DMS79 (cell line): ENCODE results near the gene SEMA3F.
"Not testable (repeated sequence)": the region's sequence is repeated elsewhere in the genome, so short reads cannot be mapped to it uniquely, and the experiment has no call there.

Source experiments
- DNase-seq: peaks from one replicate; lab custom pipeline; 2025; lab: John Stamatoyannopoulos, UW

SEMA3F gene

DNA sequence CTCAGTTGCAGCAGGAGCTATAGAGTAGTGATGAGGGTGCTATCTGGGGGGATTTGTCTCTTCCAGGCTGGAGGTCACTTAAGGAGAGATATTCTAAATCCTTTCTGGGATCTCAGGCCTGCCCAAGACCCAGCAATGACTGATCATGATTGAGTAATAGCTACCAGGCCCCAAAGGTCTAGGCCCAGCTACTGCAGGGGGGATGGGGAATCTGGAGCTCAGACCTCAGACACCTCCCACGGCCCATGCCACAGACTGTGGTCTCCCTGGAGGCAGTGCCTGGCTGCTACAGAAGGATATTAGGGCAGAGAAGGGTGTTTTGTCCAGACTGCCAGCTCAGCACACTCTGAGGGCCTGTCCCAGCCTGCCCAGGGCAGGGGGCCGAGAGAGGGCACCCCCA is 56.8 kb downstream of the SEMA3F start:
- DNase-seq, result no peak

DNA sequence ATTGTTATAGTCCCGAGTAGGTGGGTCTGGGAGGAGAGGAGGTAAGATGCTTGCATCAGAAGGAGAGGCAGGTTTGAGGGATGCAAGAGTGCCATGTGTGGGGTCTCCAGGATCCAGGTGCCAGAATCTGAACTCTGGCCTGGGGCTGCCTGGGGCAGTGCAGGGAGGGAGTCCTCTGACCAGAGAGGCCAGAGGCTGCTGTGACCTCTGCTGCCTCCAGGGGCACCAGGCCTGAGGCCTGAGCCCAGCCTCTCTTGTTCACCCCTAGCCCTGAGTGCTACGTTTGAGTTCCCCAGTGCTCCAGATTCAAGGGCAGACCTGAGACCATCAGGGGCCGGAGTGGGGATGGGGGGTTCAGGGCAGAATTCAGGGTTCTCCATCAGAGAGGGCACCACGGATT is 57.4 kb downstream of the SEMA3F start:
- DNase-seq, result no peak

DNA sequence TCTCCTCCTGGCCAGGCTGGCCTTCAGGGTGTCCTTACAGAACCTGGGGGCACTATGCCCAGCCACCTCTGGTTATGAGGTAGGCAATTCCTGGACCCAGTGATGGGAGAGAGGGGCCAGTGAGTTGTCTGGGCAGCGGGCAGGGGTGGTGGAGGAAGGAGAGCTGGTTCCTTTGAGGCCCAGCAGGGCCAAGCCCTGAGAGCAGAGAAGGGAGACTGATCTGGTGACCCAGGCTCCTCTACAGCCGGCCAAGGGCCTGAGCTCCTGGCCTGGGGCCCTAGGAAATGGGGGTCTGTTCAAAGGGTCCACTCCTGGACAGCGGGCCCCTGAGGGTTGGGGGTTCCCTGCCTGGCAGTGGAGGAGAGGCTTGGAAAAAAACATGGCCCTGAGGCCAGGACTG is 57.8 kb downstream of the SEMA3F start:
- DNase-seq, result no peak

DNA sequence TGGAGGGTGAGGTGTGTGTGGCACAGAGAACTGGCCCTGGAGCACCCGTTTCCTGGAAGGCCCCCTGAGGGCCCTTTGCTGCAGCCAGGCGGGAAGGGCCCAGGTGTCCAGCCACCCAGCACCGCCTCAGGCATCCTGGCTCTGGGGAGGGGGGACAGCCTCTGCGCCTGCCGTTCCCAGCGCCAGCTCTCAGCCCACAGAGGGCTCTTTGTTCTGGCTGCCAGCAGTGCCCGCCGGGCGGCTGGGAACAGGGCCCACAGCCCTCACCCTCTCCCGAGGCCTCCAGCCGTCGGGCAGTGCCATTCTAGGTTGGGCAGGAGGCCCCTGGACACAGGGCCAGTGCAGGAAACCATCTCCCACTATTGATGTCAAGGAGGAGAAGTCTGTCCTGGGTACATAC is 58.2 kb downstream of the SEMA3F start:
- no peak for DNase-seq

DNA sequence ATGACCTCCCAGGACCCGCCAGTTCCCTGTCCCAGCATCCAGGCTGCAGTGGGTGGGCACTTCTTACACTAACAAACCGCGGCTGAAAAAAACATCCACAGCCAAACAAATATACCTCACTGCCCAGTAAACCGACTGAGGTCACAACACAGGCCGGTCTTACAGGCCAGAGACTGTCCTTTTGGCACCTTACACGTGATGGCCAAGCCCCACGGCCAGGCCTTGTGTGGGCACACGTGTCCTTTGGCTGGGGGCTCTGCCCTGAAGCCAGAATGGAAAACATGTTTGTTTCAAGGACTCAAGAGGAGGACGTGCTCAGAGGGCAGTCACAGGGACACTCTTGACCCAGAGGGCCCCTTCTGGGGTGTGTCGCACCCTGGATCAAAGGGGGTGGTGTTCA is 59.7 kb downstream of the SEMA3F start:
- DNase-seq, result no peak

GRCh38 chr3:50215529-50215928 is 60.4 kb downstream of the SEMA3F start:
- DNase-seq, result no peak

- DNase-seq, result no peak
Observed at GRCh38 chr3:50217681-50218080, 62.6 kb downstream of the SEMA3F start.

DNA sequence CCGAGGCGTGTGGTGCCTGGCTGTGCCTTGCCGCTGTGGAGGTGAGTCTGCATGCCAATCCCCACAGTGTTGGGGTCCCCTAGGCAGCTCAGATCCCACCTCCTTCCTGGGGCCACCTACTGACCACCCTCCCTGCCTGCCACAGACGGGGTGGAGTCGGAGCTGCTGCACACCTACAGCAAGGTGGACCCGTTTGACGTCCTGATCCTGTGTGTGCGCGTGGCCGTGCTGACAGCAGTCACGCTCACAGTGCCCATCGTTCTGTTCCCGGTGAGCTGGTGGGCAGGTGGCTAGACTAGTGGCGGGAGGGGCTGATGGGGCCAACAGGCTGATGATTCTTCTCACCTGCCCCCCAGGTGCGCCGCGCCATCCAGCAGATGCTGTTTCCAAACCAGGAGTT is 63.3 kb downstream of the SEMA3F start:
- DNase-seq, result no peak

- DNase-seq, result no peak
Observed at GRCh38 chr3:50219285-50219684, 64.2 kb downstream of the SEMA3F start.

DNA sequence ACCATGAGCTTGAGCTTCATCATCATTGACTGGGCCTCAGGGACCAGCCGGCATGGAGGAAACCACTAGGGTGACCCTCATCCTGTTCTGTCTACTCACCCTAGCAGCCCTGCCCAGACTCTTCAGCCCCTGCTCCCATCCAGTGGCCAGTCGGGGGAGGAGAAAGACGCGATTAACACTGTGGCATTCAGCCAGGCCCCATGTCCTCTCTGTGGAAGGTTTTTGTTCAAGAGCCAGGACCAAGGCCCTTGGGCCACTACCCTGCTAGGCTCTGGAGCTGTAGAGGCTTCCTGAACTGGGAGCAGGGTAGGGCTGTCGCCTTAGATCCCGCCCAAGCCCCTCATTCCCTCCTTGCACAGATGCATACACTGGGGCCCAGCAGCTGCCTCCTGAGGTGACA is 65.0 kb downstream of the SEMA3F start:
- no peak for DNase-seq

- no peak for DNase-seq
Observed at GRCh38 chr3:50221051-50221410, 65.9 kb downstream of the SEMA3F start.

DNA sequence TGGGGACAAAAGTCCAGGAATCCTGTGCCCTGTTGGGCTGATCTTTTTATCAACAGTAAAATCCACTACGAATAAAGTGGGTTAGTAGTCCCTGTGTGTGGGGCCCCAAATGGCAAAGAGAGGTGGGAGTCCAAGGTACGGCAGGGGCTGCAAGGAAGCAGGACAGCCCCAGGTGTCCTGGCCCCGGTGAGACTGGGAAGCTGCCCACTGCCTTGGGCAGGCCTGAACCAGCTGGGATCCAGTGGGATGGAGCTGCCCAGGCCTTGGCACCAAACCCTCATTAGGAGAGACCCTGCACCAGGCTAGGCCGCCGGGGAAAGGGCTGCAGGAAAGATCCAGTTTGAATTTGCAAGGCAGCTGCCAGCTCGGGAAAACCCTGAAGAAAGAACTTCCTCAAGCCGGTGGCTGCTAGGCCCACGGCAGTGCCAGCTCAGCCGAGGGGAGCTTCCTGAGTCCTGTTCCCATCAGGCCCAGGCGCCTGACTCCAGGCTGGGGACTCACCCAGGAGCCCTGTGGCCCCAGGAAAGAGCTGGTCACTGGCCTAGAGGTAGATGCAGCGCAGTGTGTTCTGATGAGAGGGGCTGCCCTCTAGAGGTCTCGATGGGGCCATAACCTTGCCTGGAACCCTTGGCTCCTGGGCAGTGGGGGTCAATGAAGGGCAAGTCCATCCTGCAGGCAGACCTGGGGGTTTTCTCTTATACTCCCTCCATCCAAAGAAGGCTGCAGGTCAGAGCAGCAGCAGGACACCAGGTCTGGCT is 66.5 kb downstream of the SEMA3F start:
- DNase-seq, result no peak

DNA sequence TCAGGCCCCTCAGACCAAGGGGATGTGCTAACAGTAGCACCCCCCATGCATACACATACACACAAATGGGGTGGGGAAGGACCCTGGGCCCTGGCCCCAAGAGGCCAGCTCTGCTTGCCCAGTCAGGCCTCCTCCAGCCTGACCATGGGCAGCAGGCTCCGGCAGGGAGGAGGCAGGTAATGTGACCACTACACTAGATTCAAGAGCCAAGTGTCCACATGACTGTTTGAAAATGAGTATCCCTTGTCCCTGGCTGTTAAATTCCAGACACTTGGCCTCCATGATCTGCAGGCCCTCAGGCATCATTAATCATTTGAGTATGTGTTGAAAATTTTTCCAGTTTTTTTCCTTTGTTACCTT is 67.0 kb downstream of the SEMA3F start:
- DNase-seq, result no peak

DNA sequence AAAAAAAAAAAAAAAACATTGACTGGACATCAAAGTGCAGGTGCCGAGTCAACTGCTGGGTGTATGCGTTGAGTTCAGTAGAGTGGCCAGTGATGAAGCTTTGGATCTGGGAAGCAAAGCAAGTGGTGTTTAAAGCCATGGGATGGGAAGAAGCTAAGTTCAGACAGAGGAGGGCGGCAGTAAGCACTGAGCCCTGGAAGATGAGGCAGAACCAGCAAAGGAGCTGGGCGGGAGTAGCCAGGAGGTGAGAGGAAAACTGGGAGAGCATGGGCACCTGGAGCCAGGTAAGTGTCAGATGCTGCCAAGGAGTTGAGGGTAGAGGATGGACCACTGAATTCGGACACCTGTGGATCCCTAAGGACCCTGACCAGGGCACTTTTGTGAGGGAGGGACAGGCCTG is 69.5 kb downstream of the SEMA3F start:
- no peak for DNase-seq

DNA sequence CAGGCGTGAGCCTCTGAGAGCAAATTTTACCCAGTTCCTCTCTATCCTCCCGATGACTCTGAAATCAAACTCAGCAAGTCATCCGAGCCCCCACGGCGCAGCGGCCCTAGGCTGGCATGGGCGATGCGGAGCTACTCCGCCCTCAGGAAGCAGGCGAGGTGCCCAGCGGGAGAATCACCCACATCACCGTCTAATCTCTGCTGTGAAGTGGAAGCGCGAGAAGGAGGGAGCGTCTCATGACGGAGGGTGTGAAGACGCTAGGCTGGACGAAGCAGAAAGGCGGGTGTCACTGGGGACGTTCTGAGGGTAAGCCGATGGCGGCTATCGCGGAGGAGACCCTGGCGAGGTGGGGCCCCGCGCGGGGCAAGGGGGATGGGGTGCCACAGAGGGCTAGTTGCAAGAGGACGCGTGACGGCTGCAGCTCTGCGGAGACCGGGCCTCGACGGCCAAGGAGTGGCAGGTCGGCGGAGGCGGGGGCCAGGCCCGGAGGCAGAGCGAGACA is 71.8 kb downstream of the SEMA3F start:
- peak; percentile 35 for DNase-seq

DNA sequence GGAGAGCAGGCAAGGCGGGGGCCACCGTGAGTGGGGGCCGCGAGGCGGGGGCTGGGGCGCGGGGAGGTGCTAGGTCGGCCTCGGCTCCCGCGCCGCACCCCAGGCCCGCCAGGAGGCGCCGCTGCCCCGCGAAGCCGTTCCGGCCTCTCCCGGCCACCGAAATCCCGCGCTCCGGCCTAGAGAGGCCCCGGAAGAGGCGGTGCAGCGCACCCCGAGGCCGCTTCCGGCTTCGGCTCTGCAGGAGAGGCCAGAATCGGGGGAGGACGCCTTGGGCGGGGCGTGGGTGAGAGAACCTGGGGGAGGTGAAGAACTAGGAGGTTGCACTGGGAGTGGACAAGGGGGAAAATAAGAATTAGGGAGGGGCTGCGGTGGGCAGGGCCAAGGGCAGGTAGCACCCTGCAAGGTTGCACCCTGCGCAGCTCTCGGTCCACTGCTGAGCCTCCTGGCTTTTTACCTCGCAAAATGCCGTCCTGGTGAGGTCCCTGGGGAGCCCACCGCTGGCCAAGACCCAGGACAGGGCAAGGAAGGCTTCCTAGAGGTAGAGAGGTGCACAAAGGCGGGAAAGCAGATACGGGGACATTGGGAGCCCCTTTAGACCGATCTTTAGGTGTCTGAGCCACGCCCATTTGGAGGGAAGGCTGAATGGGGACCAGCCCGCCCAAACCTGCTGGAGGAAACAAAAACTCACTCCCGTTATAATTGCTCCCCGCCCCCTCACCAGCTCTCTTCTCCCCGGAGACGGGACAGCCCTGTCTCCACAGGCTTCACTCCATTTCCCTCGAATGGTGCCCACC is 72.5 kb downstream of the SEMA3F start:
- peak; percentile 79 for DNase-seq

GRCh38 chr3:50228184-50228763 is 73.2 kb downstream of the SEMA3F start:
- DNase-seq, result not testable (repeated sequence)

DNA sequence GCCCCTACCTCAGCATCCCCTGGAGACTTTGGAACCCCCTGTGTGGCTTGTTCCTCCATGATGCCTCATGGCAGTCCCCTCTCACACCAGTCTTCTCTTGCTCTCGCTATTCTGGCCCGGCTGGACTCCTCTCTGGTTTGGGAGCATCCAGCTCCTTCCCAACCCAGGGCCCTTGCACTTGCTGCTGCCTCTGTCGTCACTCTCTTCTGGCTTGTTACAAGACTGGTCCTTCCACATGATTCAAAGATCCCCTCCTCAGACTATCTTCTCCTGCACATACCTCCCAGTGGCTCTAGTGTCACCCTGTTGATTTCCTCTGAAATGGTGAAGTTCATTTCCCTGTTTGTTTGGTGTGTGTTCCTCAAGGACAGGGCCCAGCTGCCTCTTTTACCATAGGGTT is 74.4 kb downstream of the SEMA3F start:
- no peak for DNase-seq

GRCh38 chr3:50230104-50230793 is 75.1 kb downstream of the SEMA3F start:
- no peak for DNase-seq

DNA sequence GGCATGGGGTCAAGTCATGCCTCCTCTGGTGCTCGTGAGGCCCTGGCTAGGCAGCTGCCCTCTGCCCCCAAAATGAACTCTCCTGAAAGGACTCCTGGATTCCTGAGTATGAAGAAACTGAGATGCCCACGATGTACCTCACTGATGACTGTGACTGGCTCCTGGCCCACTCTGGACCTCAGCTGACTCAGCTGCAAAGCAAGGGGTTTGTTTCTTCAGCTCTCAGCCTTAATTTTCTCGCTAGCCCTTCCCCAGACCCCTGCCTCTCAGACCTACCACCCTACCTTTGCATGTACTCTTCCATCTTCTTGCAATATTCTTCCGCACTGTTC is 75.6 kb downstream of the SEMA3F start:
- DNase-seq, result no peak

DNA sequence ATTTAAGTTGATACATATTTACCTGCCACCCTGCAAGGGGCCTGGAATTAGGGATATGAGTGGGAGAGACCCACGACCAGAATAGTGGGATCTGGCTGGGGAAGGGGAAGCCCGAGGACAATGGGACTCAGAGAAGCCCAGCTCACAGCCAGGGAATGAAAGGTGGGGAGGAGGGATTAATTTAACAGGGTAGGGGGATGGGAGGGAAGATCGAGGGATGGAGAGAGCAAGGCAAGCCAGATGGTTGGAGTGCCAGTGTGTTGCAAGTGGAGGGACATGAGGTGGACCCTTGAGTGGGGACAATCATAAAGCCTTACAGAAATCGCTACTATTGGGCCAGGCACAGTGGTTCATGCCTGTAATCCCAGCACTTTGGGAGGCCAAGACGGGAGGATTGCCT is 76.5 kb downstream of the SEMA3F start:
- no peak for DNase-seq

- no peak for DNase-seq
Observed at GRCh38 chr3:50232303-50232702, 77.2 kb downstream of the SEMA3F start.

DNA sequence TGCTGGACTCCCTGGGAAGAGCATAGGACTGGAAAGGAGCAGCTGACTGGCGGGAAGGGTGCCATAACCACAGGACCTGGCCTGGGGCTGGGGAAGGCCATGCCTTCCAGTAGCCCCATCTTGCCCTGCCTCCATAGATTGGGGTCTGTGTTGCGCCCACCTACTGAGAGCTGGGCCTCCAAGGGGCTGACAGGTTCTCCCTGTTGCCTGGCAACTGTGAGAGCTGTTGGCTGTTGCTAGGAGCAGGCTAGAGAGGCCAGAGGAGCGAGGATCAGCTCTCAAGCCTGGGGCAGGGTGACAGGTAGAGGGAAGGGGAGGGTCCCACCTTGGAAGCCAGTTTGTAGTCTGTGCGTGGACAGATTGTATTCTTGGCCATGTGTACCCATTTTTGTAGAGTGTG is 78.1 kb downstream of the SEMA3F start:
- no peak for DNase-seq
